HG03039 (cell line): ENCODE data around the gene KRT83.
"Not testable (repeated sequence)": the region's sequence is repeated elsewhere in the genome, so short reads cannot be mapped to it uniquely, and the experiment has no call there.

Experiments used
- ATAC-seq: cut with Tn5 transposase; IDR thresholded peaks from one replicate; pipeline ENCODE4 v1.9.1; 2021; ENCODE audit warnings: mild to moderate bottlenecking, moderate library complexity; ENCODE audit not compliant: unreplicated experiment

Gene KRT83

GRCh38 chr12:52312086-52312485 lies 9.1 kb downstream of the KRT83 start:
- no peak for ATAC-seq

GRCh38 chr12:52311285-52311648 lies 9.9 kb downstream of the KRT83 start:
- no peak for ATAC-seq

DNA sequence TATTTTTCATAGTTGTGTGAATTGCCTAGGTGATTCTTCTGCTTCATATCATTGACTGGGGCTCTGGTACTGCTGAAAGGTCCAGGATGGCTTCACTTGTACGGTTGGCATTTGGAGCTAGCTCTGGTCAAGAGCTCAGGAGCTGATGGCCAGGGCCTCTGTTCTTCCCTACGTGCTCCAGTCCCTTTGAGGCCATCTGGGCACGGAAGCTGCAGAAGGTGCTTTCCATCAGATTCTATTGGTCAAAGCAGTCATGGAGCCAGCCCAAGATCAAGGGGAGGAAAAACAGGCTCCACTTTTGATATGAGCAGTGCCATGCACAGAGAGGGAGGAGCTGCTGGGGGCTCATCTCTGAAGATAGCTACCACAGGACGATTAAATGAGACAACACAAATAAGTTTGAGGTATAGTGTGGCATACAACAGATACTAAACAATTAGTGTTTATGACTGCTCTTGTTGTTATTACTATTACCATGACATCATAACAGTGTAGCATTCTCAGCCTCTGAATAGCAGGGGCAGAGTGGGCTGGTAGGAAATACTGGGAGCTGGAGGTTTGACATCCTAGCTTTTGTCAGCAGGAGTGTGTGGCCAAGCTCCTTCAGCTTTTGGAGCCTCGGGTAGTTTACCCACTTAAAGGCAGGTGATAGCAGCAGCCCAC lies 10.4 kb downstream of the KRT83 start:
- no peak for ATAC-seq

DNA sequence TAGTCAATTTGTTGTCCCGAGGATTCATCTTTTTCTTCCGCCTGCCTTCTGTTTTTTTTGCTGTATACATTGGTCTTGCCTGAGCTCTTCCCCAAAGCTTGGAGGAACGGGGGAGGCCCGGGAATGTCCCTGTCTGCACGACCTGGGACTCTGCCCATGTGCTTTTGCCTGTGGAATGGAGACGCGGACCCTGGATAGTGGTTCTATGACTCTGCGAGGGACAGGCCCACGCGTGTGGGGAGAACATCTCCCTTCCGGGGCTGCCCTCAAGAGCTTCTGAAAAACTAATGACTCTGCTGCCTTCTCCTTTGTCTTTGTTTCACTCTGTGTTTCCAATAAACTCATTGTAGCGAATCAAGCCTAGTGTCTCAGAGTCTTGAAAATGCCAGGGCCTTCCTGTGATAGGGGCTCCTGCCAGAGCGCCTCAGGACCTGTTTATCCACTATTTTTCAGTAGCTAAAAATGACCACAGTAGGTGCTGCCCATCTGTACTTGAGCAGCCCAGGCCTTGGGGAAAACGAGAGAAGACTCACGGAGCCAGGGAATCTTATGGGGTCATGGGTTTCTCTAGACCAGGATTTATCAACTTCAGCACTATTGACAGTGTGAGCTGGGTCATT lies 12.3 kb downstream of the KRT83 start:
- no peak for ATAC-seq

DNA sequence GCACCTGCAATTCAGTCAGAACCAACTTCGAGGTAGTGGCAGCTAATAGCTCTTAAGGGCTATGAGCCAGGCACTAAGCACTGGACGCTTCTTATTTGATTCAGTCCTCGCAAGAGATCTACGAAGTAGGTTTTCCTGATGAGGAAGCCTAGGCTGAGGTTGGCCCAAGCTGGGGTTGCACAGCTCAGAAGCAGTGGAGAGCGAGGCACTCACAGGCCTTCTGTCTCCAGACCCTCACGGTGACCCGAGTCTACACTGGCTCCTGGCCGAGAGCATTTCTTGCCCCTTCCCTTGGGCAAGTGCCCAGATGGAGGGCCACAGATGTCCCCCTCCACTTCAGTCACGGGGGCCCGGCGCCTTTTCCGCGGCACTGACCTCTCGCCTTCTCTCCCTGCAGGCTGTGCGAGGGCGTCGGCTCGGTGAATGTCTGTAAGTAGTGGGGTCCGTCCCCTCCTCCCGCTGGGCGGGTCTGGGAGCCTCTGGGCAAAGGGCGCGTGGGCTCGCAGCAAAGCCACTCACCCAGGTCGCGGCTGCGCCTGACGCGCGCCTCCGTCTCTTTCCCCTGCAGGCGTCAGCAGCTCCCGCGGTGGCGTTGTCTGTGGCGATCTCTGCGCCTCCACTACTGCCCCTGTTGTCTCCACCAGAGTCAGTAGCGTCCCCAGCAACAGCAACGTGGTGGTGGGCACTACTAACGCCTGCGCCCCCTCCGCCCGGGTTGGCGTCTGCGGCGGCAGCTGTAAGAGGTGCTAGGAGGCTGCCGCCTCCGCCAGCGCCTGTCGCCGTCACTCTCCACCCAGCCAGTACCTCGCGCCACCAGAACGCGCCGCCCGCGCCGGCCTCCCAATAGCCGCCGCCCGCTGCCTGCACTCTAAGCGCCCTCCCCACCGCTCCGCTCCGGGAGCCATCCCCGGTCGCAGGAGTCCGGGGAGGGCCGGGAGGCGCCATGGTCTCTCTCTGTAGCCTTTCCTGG lies 13.1 kb downstream of the KRT83 start:
- ATAC-seq: no peak

DNA sequence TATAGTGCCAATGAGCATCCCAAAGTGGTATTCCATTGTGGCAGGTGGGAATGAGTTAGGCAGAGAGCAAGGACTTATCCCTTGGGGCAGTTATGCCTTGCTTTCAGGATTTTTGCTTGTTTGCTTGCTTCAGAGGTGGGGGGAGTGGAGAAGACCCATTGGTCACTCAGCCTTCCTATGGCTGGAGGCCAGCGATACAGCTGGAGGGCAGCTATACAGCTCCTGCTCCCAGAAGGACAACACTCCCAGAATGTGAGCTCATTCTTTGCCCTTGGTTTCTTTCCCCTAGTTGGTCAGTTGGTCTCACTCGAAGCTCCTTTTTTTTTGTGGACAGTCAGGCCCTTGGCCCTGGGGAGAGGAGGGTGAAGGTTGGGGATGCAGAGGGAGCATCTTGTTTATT lies 14.5 kb downstream of the KRT83 start:
- ATAC-seq: no peak

DNA sequence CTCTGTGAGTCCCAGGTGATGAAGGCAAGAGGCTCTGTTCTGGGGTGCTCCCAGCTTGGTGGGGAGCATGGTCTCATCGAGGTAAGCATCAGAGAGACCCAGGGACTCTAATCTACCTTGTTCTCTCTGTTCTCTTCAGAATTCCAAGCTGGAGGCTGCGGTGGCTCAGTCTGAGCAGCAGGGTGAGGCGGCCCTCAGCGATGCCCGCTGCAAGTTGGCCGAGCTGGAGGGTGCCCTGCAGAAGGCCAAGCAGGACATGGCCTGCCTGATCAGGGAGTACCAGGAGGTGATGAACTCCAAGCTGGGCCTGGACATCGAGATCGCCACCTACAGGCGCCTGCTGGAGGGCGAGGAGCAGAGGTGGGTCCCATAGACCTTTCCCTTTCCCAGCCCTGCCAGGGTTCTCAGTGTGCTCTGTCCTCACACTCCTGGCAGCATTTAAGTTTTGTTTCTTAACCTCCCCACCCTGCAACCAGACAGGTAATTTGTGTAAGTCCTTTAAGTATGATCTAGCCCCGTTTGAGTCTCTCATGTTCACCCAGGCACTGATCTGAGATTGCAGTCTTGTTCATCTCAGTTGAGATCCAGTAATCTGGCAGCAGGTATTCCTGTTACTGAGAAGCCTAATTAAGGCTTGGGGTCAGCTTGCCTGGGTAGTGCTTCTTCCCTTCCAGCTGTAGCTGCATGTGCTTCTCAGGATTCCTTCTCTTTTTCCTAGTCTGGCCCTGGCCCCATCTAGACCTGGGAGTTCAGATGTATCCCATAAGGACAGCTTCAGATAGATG lies 15.1 kb downstream of the KRT83 start:
- ATAC-seq: no peak

GRCh38 chr12:52304941-52305411 lies 16.2 kb downstream of the KRT83 start:
- peak; percentile 51 for ATAC-seq

DNA sequence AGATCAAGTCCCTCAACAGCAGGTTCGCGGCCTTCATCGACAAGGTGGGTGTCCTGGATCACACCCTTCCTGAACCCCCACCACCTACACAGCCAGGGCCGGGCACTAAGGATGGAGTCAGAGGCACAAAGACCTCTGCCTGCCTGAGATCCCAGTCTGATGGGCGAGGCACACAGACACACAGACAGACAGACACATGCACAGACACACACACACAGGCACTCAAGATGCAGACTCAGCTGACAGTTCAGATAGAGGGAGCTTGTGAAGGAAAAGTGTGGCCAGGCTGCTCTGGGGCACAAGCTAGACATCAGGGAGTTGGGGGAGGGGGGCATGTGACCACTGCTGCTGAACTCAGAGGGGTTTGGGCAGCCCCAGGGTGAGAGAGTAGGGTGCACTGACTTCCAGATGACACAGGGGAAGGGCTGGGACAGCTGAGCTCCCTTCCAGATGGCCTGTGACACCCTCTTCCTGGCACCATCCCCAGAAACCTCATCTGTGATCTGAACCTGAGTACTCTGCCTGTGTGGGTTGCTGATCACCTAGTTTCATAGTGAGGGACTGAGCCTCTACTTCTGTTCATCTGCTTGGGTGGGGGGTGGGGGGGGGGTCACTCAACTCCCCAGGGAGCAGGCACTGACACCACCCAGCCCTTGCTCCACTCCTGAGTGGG lies 18.8 kb downstream of the KRT83 start:
- not testable (repeated sequence) for ATAC-seq

DNA sequence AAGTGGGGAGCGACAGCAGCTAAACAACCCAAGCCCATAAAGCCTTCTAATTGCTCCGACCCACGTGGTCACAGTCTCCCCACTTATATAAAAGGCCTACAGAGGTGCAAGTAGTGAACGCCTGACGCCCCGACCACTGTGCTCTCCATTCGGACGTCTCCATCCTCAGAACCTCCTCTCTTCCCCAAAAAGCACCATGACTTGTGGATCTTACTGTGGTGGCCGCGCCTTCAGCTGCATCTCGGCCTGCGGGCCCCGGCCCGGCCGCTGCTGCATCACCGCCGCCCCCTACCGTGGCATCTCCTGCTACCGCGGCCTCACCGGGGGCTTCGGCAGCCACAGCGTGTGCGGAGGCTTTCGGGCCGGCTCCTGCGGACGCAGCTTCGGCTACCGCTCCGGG lies 19.5 kb downstream of the KRT83 start:
- ATAC-seq: not testable (repeated sequence)

DNA sequence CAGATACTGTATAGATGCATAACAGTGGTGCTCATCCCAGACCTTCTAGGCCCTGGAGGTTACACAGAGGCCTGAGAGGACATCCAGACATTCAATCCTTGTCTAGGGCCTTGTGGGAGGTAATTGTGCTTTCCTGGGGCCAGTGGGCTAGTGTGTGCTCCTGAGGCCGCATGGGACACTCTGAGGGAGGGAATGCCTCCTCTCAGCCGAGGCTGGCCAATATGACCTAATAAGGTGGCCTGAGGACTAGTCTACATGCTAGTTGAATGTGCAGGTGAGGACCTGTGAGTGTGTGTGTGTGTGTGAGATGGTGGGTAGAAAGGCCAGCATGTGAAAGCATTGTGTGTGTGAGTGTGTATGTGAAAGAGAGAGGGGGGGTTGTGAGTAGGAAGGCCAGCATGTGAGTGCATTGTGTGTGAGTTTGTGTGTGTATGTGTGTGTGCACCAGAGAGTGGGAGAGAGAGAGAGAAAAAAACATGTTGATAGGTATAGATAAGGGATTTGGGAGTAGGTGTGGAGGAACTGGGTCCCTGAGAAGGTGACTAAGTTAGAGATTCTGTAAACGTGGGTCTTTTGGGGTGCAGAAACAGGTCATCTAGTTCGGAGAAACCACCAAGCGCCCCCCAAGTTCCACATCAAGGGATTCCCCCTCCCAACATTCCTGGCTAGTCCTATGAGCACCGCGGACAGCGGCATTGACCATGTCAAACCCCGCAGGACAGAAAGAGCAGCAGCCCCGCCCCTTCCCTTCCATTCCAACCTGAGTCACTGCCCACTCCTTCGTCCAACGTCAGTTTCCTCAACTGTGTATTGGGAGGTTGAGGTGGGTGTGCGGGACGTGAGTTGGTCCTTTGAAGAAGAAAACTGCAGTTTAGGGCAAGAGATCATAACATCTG lies 20.2 kb downstream of the KRT83 start:
- ATAC-seq: no peak

- ATAC-seq: no peak
Observed at GRCh38 chr12:52298677-52299190, 22.5 kb downstream of the KRT83 start.

- ATAC-seq: no peak
Observed at GRCh38 chr12:52296572-52297215, 24.5 kb downstream of the KRT83 start.

DNA sequence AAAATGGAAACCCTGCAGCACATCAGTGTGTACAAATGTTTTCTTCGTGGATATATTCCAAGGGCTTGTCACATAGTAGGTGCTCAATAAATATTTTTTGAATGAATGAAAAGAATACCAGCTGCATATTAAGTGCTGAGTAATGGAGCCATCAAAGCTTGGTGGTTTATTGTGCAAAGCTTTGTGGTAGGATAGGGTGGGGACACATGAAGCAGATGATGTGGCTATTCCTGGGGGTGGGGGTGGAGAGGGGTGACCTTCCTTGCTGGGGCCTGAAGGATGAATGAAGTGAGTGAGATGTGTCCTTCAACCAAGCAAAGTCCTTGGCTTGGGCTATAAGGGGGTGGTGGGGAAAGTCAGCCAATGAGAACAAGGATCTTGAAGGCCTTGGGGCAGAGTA lies 25.5 kb downstream of the KRT83 start:
- ATAC-seq: no peak

- no peak for ATAC-seq
Observed at GRCh38 chr12:52294803-52295202, 26.4 kb downstream of the KRT83 start.

- ATAC-seq: no peak
Observed at GRCh38 chr12:52293926-52294325, 27.3 kb downstream of the KRT83 start.

DNA sequence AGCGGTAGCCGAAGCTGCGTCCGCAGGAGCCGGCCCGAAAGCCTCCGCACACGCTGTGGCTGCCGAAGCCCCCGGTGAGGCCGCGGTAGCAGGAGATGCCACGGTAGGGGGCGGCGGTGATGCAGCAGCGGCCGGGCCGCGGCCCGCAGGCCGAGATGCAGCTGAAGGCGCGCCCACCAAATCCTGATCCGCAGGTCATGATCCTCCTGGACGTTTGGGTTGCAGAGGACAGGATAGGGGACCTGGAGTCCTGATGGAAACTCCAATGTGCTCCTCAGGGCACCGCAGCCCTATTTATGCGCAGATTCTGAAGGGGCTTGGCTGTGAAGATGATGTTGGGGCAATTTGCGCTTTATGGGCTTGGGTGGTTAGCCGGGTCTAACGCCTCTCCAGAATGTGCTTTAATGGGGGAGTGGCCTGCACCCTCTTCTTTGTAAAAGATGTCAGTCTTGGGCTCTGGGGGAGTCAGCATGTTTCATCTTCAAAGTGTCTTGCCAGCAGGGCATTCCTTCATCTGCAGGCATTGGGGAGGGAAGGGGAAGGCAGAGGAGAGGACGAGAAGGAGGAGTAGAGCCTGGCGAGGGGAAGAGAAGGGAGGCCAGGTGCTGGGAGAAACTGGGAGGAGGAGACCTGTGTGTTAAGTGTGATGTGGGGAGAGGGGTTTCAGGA lies 29.8 kb downstream of the KRT83 start, which contains the start of gene KRT81:
Gene KRT81 (minus strand): TSS at position 268 of the 669 bp plus-strand sequence. CDS start 69 bp downstream, at position 199.
- ATAC-seq: no peak
